ENCODE measurements around the gene GRN. TPM values are rescaled to one million over a fixed set of nuclear protein-coding genes. Genes with fewer than 3 reads are reported as not detected.

The GRN gene
- total and polyA plus RNA-seq, 8 donors, result 31.8 to 644 (median 196) TPM

DNA sequence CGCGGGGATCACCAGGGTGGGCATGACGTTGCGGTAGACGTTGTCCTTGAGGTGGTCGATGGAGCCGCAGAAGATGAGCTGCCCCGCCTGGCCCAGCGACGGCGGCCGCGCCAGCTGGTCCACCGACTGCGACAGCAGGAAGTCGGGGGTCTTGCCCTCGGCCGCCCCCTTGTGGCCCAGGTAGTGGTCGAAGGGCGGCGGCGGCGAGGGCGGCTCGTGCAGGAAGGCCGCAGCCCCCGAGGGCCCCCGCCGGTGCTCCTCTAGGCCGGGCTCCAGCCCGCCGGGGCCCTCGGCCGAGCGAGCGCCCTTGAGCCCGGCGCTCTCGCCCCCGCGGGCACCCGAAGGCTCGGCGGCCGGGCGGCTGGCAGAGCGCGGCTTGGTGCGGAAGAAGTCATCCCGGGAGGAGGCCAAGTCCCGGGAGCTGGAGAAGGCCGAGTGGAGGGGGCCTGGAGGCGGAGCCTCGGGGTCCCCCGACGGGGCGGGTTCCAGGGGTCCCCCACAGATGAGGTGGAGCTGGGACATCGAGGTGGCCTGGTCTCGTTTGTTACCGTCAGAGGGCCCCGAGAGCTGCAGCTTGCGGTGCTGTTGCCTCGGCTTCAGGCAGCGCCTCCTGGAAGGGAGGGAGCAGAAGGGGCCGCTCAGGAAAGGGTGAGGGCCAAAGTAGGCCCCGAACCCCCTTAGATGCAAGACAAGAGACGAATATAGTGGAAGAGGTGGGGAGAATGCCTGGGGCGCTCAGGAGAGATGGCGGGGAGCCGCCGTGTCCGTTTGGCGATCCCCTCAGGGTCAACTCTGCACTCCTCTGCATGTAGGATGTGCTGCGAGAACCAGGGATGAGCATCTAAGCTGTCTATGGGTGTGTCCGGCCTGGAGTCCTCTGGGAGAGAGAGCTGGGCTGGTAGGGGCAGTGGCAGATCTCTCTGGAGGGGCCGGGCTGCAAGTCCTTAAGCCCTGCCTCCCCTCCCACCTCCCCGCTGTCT is 9.8 kb downstream of the GRN start:
- 48 to 70% (median 53%) methylated on average over 44 to 77 of the region's 77 CpGs for WGBS, 5 donors
- H3K4me3 ChIP-seq, result peak overlapping the region in 3 of 4 donors; percentile 7 to 50 (median 14)
- no peaks in the 10 kb centered on the region for H3K9me3 ChIP-seq
- peaks cover 0 to 9% (median 7%) of the 10 kb centered on the region in 4 donors for H3K4me1 ChIP-seq
- H3K27ac ChIP-seq, result no peak overlapping the region
- DNase-seq, result peak in 1 of 2 donors; percentile 86
- peaks cover 0 to 14% (median 0%) of the 10 kb centered on the region in 3 donors for H3K27me3 ChIP-seq
- no peak for TF ChIP-seq POLR2AphosphoS5 (IDR thresholded peaks at IDR 0.05)
- TF ChIP-seq, protein P1, sequence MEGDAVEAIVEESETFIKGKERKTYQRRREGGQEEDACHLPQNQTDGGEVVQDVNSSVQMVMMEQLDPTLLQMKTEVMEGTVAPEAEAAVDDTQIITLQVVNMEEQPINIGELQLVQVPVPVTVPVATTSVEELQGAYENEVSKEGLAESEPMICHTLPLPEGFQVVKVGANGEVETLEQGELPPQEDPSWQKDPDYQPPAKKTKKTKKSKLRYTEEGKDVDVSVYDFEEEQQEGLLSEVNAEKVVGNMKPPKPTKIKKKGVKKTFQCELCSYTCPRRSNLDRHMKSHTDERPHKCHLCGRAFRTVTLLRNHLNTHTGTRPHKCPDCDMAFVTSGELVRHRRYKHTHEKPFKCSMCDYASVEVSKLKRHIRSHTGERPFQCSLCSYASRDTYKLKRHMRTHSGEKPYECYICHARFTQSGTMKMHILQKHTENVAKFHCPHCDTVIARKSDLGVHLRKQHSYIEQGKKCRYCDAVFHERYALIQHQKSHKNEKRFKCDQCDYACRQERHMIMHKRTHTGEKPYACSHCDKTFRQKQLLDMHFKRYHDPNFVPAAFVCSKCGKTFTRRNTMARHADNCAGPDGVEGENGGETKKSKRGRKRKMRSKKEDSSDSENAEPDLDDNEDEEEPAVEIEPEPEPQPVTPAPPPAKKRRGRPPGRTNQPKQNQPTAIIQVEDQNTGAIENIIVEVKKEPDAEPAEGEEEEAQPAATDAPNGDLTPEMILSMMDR (IDR thresholded peaks at IDR 0.05), result peak in 3 of 7 experiments; percentile 12 to 27 (median 13)
- H3K36me3 ChIP-seq, result peaks cover 31 to 35% (median 33%) of the 10 kb centered on the region in 4 donors
- intact Hi-C loops (cut with DNase I; ENCODE audit: low total_unique reads), result no loop called here

DNA sequence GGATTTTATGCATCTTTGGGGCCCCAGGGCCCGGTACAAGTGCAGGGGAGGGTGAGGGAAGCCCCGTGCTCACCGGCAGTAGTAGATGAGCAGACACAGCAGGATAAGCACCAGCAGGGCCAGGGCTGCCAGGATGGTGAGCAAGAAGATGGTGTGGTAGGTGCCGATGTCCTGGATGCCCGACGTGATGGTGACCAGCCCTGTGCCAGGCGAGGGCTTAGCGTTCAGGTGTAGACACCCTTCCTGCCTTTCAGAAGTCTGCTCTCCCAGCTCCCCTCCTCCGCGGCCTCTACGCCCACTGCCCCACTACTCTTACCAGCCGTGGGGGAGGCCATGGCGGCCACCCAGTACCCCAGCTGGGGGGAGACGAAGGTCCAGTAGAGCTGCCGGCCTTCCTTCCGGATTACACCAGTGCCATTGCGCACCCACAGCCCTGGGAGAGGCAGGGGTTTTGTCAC is 10.6 kb downstream of the GRN start:
- H3K4me3 ChIP-seq, result no peak overlapping the region
- WGBS, 5 donors, result 84 to 93% (median 86%) methylated on average over 15 to 17 of the region's 17 CpGs

DNA sequence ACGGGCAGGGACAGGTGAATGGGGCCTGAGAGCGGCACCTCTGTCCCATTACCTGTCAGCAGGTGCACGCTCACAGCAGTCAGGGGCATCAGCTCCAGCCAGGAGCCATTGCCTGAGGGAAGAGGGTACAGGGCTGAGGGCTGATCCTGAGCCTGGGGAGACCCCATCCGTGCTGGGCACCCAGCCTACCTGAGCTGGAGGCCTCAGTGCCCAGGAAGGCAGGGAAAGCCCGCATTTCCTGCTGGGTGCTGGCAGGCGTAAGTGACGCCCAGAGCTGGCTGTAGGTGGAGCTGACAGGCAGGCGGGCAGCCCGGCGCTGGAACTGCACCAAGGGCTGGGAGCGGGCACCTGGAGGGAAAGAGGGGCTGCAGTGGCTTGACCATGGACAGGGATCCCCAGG is 11.1 kb downstream of the GRN start:
- WGBS, 5 donors, result 54 to 69% (median 54%) methylated on average over 8 to 11 of the region's 11 CpGs
- peak in 1 of 2 donors; percentile 43 for DNase-seq
- H3K9me3 ChIP-seq, result no peaks in the 10 kb centered on the region
- TF ChIP-seq POLR2A (IDR thresholded peaks at IDR 0.05) (no peak), POLR2AphosphoS5 (IDR thresholded peaks at IDR 0.05) (no peak), EP300 (IDR thresholded peaks at IDR 0.05) (no peak)
- TF ChIP-seq, protein P1 (IDR thresholded peaks at IDR 0.05), result no peak
- peaks cover 0 to 25% (median 0%) of the 10 kb centered on the region in 3 donors for H3K27me3 ChIP-seq
- intact Hi-C loops (cut with DNase I; ENCODE audit: low total_unique reads), result no loop called here
- H3K36me3 ChIP-seq, result peaks cover 20 to 21% (median 20%) of the 10 kb centered on the region in 4 donors
- H3K27ac ChIP-seq, result no peak overlapping the region
- no peak overlapping the region for H3K4me3 ChIP-seq
- peaks cover 5 to 20% (median 10%) of the 10 kb centered on the region in 4 donors for H3K4me1 ChIP-seq

More for the DNA sequence above, 10.6 kb downstream of the GRN start:
- intact Hi-C loops (cut with DNase I; ENCODE audit: low total_unique reads), result no loop called here
- Histone ChIP-seq H3K9me3 (no peaks in the 10 kb centered on the region), H3K27me3 (peaks cover 0 to 20% (median 0%) of the 10 kb centered on the region in 3 donors), H3K36me3 (peaks cover 25 to 27% (median 26%) of the 10 kb centered on the region in 4 donors), H3K4me1 (peaks cover 0 to 14% (median 8%) of the 10 kb centered on the region in 4 donors), H3K27ac (no peak overlapping the region)
- TF ChIP-seq, protein P1 (IDR thresholded peaks at IDR 0.05), result no peak
- no peak for TF ChIP-seq EP300 (IDR thresholded peaks at IDR 0.05)
- DNase-seq, result no peak

DNA sequence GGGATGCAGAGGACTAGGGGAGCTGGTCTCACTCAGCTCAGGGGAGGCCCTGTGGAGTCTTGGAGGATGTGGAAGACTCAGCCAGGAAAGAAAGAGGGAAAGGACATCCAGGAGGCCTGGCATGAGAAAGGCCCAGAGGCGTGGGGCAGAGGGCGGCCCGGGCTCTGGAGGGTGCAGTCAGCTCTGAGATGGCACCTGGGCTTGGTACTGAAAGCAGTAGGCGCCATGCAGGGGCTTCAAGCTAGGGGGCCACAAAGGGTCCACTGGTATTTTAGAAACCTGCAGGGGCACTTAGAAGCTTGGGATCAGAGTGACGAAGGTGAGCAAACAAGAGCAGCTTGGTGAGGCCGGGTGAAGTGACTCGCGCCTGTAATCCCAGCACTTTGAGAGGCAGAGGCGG is 13.0 kb downstream of the GRN start:
- Histone ChIP-seq H3K9me3 (no peaks in the 10 kb centered on the region), H3K4me1 (peaks cover 12 to 35% (median 25%) of the 10 kb centered on the region in 4 donors), H3K36me3 (peaks cover 1 to 3% (median 2%) of the 10 kb centered on the region in 4 donors), H3K4me3 (no peak overlapping the region), H3K27me3 (peaks cover 0 to 44% (median 10%) of the 10 kb centered on the region in 3 donors), H3K27ac (no peak overlapping the region)
- TF ChIP-seq POLR2AphosphoS5 (IDR thresholded peaks at IDR 0.05) (no peak), POLR2A (IDR thresholded peaks at IDR 0.05) (no peak), EP300 (IDR thresholded peaks at IDR 0.05) (no peak)
- TF ChIP-seq, protein P1 (IDR thresholded peaks at IDR 0.05), result no peak
- WGBS, 5 donors, result 78 to 90% (median 86%) methylated on average over 9 of the region's 9 CpGs
- intact Hi-C loops (cut with DNase I; ENCODE audit: low total_unique reads), result no loop called here
- DNase-seq, result no peak
